Immature natural killer cell (primary cell): ENCODE data around the gene PSMC4. TPM values are rescaled to one million over a fixed set of nuclear protein-coding genes. Genes with fewer than 3 reads are reported as not detected.
A peak's percentile ranks its signal among the peaks of the same experiment; 100 is the strongest.

Experiments used
- DNase-seq, 3 donors: peaks; one replicate each; pipeline ENCODE4 v3.0.0; 2022; ENCODE audit warnings: mixed read lengths in 1 of 3
- H3K27ac Mint-ChIP-seq, 6 donors: one replicate each; pipeline ENCODE4 v1.8.0; 2020; ENCODE audit warnings: mixed read lengths in 6 of 6, mild to moderate bottlenecking in 5 of 6, inconsistent platforms in 4 of 6, moderate library complexity in 3 of 6
- H3K27me3 Mint-ChIP-seq, 3 donors: one replicate each; pipeline ENCODE4 v1.8.0; 2020 to 2021; ENCODE audit warnings: low read depth in 3 of 3, mild to moderate bottlenecking in 3 of 3, mixed read lengths in 3 of 3, moderate library complexity in 3 of 3, inconsistent platforms in 1 of 3
- H3K36me3 Mint-ChIP-seq, 3 donors: one replicate each; pipeline ENCODE4 v1.8.0; 2020; ENCODE audit warnings: mixed read lengths in 3 of 3, inconsistent platforms in 2 of 3, mild to moderate bottlenecking in 2 of 3
- H3K4me1 Mint-ChIP-seq, 2 donors: one replicate each; pipeline ENCODE4 v1.8.0; 2020; ENCODE audit warnings: inconsistent platforms in 2 of 2, mild to moderate bottlenecking in 2 of 2, mixed read lengths in 2 of 2, moderate library complexity in 1 of 2
- H3K4me3 Mint-ChIP-seq, 5 donors: one replicate each; pipeline ENCODE4 v1.8.0; 2020; ENCODE audit warnings: mild to moderate bottlenecking in 5 of 5, mixed read lengths in 5 of 5, inconsistent platforms in 3 of 5, moderate library complexity in 3 of 5
- H3K9me3 Mint-ChIP-seq, 6 donors: one replicate each; pipeline ENCODE4 v1.8.0; 2020; ENCODE audit warnings: mild to moderate bottlenecking in 6 of 6, mixed read lengths in 6 of 6, inconsistent platforms in 4 of 6, moderate library complexity in 3 of 6
- polyA plus RNA-seq, 3 donors: library from polyadenylated mRNA; unstranded; fragments of 300-500 nt; fragmentation: Illumina TruSeq; gene quantifications; one replicate each; pipeline ENCODE4 v1.2.3, GENCODE V29; 2021

PSMC4 gene
- polyA plus RNA-seq, 3 donors from 2014 or later = 113 to 133 (median 127) TPM

GRCh38 chr19:39982883-39983282 lies 11.9 kb downstream of the PSMC4 start:
- H3K9me3 Mint-ChIP-seq = peaks cover 0 to 33% (median 22%) of the 10 kb centered on the region in 6 donors
- H3K27me3 Mint-ChIP-seq = no peaks in the 10 kb centered on the region
- H3K36me3 Mint-ChIP-seq = peaks cover 41 to 60% (median 54%) of the 10 kb centered on the region in 3 donors
- DNase-seq = no peak
- no peak overlapping the region for H3K4me3 Mint-ChIP-seq
- no peak overlapping the region for H3K27ac Mint-ChIP-seq
- peaks cover 0 to 16% of the 10 kb centered on the region in 2 donors for H3K4me1 Mint-ChIP-seq

DNA sequence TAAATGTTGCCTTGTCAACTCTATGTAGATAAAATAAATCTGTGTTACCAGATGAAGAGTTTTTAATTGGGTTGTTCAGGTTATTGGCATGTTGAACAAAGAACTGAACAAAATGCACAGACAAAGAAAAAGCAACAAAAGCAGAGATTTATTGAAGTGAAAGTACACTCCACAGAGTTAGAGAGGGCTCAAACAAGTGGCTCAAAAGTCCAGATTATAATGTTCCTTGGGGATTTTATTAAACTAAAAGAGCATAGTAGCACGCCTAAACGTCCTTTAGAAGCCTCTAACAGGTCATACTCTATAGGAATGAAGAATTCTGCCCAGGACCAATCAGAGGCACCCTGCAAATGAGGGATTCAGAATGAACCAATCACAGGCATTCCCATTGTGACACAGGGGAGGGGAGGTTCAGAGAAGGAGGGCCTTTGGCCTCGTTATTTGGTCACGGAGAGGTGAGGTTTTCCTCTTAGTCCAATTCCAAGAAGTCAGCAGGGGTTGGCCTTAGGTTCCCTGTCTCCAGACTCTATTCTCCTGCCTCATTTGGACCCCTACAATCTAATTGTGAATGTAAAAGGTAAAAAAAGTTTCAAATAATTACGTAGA lies 12.8 kb downstream of the PSMC4 start:
- peaks cover under 1 to 16% of the 10 kb centered on the region in 2 donors for H3K4me1 Mint-ChIP-seq
- H3K27ac Mint-ChIP-seq = peak overlapping the region in 1 of 6 donors; percentile 55
- H3K27me3 Mint-ChIP-seq = no peaks in the 10 kb centered on the region
- peaks cover 41 to 55% (median 54%) of the 10 kb centered on the region in 3 donors for H3K36me3 Mint-ChIP-seq
- no peak overlapping the region for H3K4me3 Mint-ChIP-seq
- H3K9me3 Mint-ChIP-seq = peaks cover 0 to 33% (median 22%) of the 10 kb centered on the region in 6 donors
- no peak for DNase-seq

GRCh38 chr19:39986643-39987042 lies 15.7 kb downstream of the PSMC4 start:
- no peak overlapping the region for H3K4me3 Mint-ChIP-seq
- H3K36me3 Mint-ChIP-seq = peaks cover 28 to 41% (median 39%) of the 10 kb centered on the region in 3 donors
- peaks cover 0 to 33% (median 22%) of the 10 kb centered on the region in 6 donors for H3K9me3 Mint-ChIP-seq
- DNase-seq = no peak
- H3K4me1 Mint-ChIP-seq = peaks cover 2 to 23% of the 10 kb centered on the region in 2 donors
- no peak overlapping the region for H3K27ac Mint-ChIP-seq
- H3K27me3 Mint-ChIP-seq = no peaks in the 10 kb centered on the region

- Mint-ChIP-seq H3K4me1 (peaks cover 2 to 25% of the 10 kb centered on the region in 2 donors), H3K36me3 (peaks cover 24 to 41% (median 35%) of the 10 kb centered on the region in 3 donors), H3K27ac (no peak overlapping the region), H3K27me3 (no peaks in the 10 kb centered on the region), H3K4me3 (no peak overlapping the region), H3K9me3 (peaks cover 0 to 33% (median 22%) of the 10 kb centered on the region in 6 donors)
- DNase-seq = no peak
Measured at GRCh38 chr19:39987167-39987566, 16.2 kb downstream of the PSMC4 start.

DNA sequence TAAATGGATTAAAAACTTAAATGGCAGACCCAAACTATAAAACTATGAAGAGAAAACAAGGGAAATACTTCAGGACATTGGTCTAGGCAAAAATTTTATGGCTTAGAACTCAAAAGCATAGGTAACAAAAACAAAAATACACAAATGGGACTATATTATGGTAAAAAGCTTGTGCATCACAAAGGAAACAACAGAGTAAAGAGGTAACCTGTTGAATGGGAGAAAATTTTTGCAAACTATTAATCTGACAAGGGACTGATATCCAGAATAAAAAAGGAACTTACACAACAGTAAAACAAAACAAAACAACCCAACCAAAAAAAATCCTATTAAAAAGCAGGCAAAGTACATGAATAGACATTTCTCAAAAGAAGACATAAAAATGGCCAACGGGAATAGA lies 16.6 kb downstream of the PSMC4 start:
- Mint-ChIP-seq H3K27ac (no peak overlapping the region), H3K27me3 (no peaks in the 10 kb centered on the region), H3K36me3 (peaks cover 20 to 38% (median 31%) of the 10 kb centered on the region in 3 donors), H3K4me3 (no peak overlapping the region), H3K9me3 (peaks cover 0 to 33% (median 22%) of the 10 kb centered on the region in 6 donors), H3K4me1 (peaks cover 2 to 29% of the 10 kb centered on the region in 2 donors)
- no peak for DNase-seq

GRCh38 chr19:39993605-39994004 lies 22.6 kb downstream of the PSMC4 start:
- H3K27ac Mint-ChIP-seq = no peak overlapping the region
- peaks cover 36 to 53% of the 10 kb centered on the region in 2 donors for H3K4me1 Mint-ChIP-seq

GRCh38 chr19:39994361-39994760 lies 23.4 kb downstream of the PSMC4 start:
- peak overlapping the region in 3 of 6 donors; percentile 5 to 80 (median 45) for H3K27ac Mint-ChIP-seq
- peaks cover 5 to 13% (median 10%) of the 10 kb centered on the region in 3 donors for H3K27me3 Mint-ChIP-seq
- H3K4me3 Mint-ChIP-seq = no peak overlapping the region
- no peak for DNase-seq
- peaks cover 0 to 1% (median 0%) of the 10 kb centered on the region in 6 donors for H3K9me3 Mint-ChIP-seq
- peaks cover 4 to 7% (median 7%) of the 10 kb centered on the region in 3 donors for H3K36me3 Mint-ChIP-seq
- peaks cover 34 to 53% of the 10 kb centered on the region in 2 donors for H3K4me1 Mint-ChIP-seq

More at GRCh38 chr19:39993605-39994004, 22.6 kb downstream of the PSMC4 start:
- peaks cover 0 to 1% (median 0%) of the 10 kb centered on the region in 6 donors for H3K9me3 Mint-ChIP-seq
- peaks cover 5 to 13% (median 10%) of the 10 kb centered on the region in 3 donors for H3K27me3 Mint-ChIP-seq
- peaks cover 4 to 7% (median 7%) of the 10 kb centered on the region in 3 donors for H3K36me3 Mint-ChIP-seq
- no peak for DNase-seq
- no peak overlapping the region for H3K4me3 Mint-ChIP-seq

DNA sequence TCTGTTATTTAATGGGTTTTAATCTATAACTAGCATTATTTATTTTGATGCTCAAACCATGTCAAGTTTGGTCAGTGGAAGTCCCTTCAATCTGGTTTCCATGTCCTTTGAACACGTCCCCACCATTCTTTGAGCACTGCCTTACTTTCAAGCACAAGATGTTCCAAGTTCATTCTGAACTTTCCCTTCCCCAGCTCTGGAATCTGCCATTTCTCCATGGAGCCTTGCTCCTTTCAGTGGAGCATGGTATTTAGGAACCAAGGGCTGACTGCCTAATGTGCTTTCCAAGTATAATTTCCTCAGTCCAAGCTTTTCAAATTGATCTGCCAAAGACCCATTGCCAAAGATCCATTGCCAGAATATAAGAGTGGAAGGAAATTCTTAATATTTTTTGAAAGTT lies 24.8 kb downstream of the PSMC4 start:
- Mint-ChIP-seq H3K27ac (peak overlapping the region in 5 of 6 donors; percentile 15 to 96 (median 53)), H3K36me3 (peaks cover 4 to 7% (median 7%) of the 10 kb centered on the region in 3 donors), H3K4me3 (peak overlapping the region; percentile 54 to 98 (median 93)), H3K4me1 (peaks cover 34 to 47% of the 10 kb centered on the region in 2 donors), H3K27me3 (peaks cover 5 to 13% (median 10%) of the 10 kb centered on the region in 3 donors), H3K9me3 (peaks cover 0 to 1% (median 0%) of the 10 kb centered on the region in 6 donors)
- no peak for DNase-seq

DNA sequence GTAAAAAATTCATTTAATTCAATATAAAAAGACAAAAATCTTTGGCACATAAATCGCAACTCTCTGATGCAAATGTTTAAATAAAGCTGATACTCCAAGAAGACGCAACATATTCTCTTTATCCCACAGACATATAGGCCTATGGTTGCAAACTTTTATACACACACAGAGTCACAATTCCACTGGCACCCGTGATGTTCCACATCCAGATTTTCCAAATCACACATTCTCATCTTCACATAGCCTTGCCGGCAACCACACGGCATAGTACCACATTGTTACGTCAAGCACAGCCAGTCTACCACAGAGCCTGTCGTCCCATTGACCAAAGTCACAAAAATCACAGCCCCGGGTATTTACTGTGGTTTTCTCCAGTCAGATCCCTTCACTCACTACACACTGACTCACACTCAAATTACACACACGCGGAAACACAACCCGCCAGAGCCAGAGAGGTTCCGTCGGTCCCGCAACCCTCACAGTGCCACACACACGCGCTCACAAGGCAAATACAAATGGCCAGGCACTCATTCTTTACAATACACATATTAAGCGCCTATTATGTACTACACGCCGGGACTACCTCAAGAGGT lies 25.3 kb downstream of the PSMC4 start:
- Mint-ChIP-seq H3K27ac (peak overlapping the region; percentile 93 to 97 (median 96)), H3K4me3 (peak overlapping the region; percentile 91 to 98 (median 97)), H3K4me1 (peaks cover 34 to 47% of the 10 kb centered on the region in 2 donors), H3K27me3 (peaks cover 5 to 13% (median 10%) of the 10 kb centered on the region in 3 donors), H3K36me3 (peaks cover 4 to 7% (median 7%) of the 10 kb centered on the region in 3 donors), H3K9me3 (peaks cover 0 to 1% (median 0%) of the 10 kb centered on the region in 6 donors)
- peak; percentile 71 to 74 (median 72) for DNase-seq

GRCh38 chr19:39996811-39997637 lies 26.1 kb downstream of the PSMC4 start, which contains the start of gene ZNF546:
ZNF546 (plus strand) TSS chr19:39997060; CDS start chr19:39998327, 1,267 bp downstream.
- H3K27ac Mint-ChIP-seq = peak within 1 kb of the TSS; percentile 93 to 97 (median 96)
- peak within 1 kb of the TSS; percentile 91 to 98 (median 97) for H3K4me3 Mint-ChIP-seq
- H3K4me1 Mint-ChIP-seq = peaks cover 34 to 46% of the 10 kb centered on the region in 2 donors
- H3K27me3 Mint-ChIP-seq = peaks cover 5 to 13% (median 10%) of the 10 kb centered on the region in 3 donors
- peaks cover 4 to 7% (median 7%) of the 10 kb centered on the region in 3 donors for H3K36me3 Mint-ChIP-seq
- peak; percentile 87 to 89 (median 89) for DNase-seq
- H3K9me3 Mint-ChIP-seq = peaks cover 0 to 1% (median 0%) of the 10 kb centered on the region in 6 donors

- peak overlapping the region; percentile 93 to 97 (median 96) for H3K27ac Mint-ChIP-seq
- peaks cover 34 to 39% of the 10 kb centered on the region in 2 donors for H3K4me1 Mint-ChIP-seq
- H3K4me3 Mint-ChIP-seq = peak overlapping the region; percentile 91 to 98 (median 97)
- peaks cover 5 to 13% (median 10%) of the 10 kb centered on the region in 3 donors for H3K27me3 Mint-ChIP-seq
- DNase-seq = peak in 2 of 3 donors; percentile 15
- peaks cover 7 to 9% (median 7%) of the 10 kb centered on the region in 3 donors for H3K36me3 Mint-ChIP-seq
- peaks cover 0 to 1% (median 0%) of the 10 kb centered on the region in 6 donors for H3K9me3 Mint-ChIP-seq
Measured at GRCh38 chr19:39997638-39998216, 26.8 kb downstream of the PSMC4 start.

GRCh38 chr19:39998501-39998900 lies 27.5 kb downstream of the PSMC4 start:
- Mint-ChIP-seq H3K27me3 (peaks cover 5 to 13% (median 10%) of the 10 kb centered on the region in 3 donors), H3K36me3 (peaks cover 0 to 9% (median 4%) of the 10 kb centered on the region in 3 donors), H3K27ac (peak overlapping the region; percentile 93 to 97 (median 96)), H3K4me3 (peak overlapping the region; percentile 91 to 98 (median 97)), H3K9me3 (peaks cover 0 to 1% (median 0%) of the 10 kb centered on the region in 6 donors), H3K4me1 (peaks cover 31 to 35% of the 10 kb centered on the region in 2 donors)
- DNase-seq = no peak
